ENCODE data around the gene MLXIPL. TPM values are rescaled to one million over a fixed set of nuclear protein-coding genes. Genes with fewer than 3 reads are reported as not detected.
"Not testable (repeated sequence)": the region's sequence is repeated elsewhere in the genome, so short reads cannot be mapped to it uniquely, and the experiment has no call there.

MLXIPL gene
- total and polyA plus RNA-seq, 2 donors (not counting 3 experiments of a cell fraction or from before 2014, with no cell fraction given): not detected

DNA sequence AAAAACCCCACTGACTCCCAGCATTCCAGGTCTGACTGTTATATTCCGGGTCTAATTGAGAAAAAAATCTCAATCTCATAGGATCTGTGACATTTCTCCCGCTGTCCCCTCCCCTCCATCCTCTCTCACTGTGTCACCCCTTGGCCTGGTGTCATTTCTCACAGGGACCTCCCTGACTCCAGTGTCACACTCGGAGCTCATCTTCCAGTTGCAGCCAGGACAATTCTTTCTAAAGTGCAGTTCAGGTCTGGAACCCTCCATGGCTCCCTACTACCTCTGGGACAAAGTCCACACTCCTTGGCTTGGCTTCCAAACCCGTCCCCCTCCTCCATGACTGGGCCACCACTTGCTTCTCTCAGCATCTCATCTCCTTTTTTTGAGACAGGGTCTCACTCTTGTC is 14.2 kb downstream of the MLXIPL start:
- no peak for TF ChIP-seq MAX (IDR thresholded peaks at IDR 0.05; ENCODE audit: insufficient read depth, insufficient read length)
- no peak for TF ChIP-seq FOS (IDR thresholded peaks at IDR 0.05; ENCODE audit: borderline replicate concordance, insufficient read depth, low read length)
- TF ChIP-seq JUN (IDR thresholded peaks at IDR 0.05; ENCODE audit: borderline replicate concordance, insufficient read depth, insufficient read length, low read depth): no peak
- TF ChIP-seq GATA2 (IDR thresholded peaks at IDR 0.05; ENCODE audit: insufficient read depth, insufficient read length, low read depth, low read length): no peak
- TF ChIP-seq, protein P1, sequence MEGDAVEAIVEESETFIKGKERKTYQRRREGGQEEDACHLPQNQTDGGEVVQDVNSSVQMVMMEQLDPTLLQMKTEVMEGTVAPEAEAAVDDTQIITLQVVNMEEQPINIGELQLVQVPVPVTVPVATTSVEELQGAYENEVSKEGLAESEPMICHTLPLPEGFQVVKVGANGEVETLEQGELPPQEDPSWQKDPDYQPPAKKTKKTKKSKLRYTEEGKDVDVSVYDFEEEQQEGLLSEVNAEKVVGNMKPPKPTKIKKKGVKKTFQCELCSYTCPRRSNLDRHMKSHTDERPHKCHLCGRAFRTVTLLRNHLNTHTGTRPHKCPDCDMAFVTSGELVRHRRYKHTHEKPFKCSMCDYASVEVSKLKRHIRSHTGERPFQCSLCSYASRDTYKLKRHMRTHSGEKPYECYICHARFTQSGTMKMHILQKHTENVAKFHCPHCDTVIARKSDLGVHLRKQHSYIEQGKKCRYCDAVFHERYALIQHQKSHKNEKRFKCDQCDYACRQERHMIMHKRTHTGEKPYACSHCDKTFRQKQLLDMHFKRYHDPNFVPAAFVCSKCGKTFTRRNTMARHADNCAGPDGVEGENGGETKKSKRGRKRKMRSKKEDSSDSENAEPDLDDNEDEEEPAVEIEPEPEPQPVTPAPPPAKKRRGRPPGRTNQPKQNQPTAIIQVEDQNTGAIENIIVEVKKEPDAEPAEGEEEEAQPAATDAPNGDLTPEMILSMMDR (IDR thresholded peaks at IDR 0.05; ENCODE audit: extremely low read depth in 1 of 2, insufficient read depth in 1 of 2, low read depth in 1 of 2, low read length in 2 of 2): no peak
- no peak for TF ChIP-seq POLR2A (IDR thresholded peaks at IDR 0.05; ENCODE audit: low read depth, low read length)
- no peak for TF ChIP-seq POLR2AphosphoS5 (IDR thresholded peaks at IDR 0.05; ENCODE audit: insufficient read depth, low read depth, low read length)
- no peak for TF ChIP-seq MYC (IDR thresholded peaks at IDR 0.05; ENCODE audit: low read depth, low read length)
- TF ChIP-seq EZH2 (IDR thresholded peaks at IDR 0.05; ENCODE audit: borderline replicate concordance, low read depth, low read length, severe bottlenecking): no peak
- peaks cover 0 to 4% of the 10 kb centered on the region in 2 experiments for H3K27me3 ChIP-seq (ENCODE audit: control insufficient read depth in 2 of 2, insufficient read depth in 2 of 2, low read length in 2 of 2)
- H3K9me1 ChIP-seq (replicated peaks; ENCODE audit: control insufficient read depth, extremely low read depth, insufficient read depth, low read length): no peaks in the 10 kb centered on the region
- H4K20me1 ChIP-seq (replicated peaks; ENCODE audit: control insufficient read depth, extremely low read depth, insufficient read depth, low read length): no peaks in the 10 kb centered on the region
- H2AFZ ChIP-seq (ENCODE audit: low read depth, low read length): no peak overlapping the region
- H3K4me3 ChIP-seq (replicated peaks in 1 of 3; ENCODE audit: insufficient read depth in 1 of 3, low read depth in 1 of 3, low read length in 3 of 3): no peak overlapping the region
- intact Hi-C loops (cut with micrococcal nuclease): no loop called here
- no peaks in the 10 kb centered on the region for H3K36me3 ChIP-seq (ENCODE audit: control insufficient read depth in 2 of 2, extremely low read depth in 1 of 2, insufficient read depth in 2 of 2, low read length in 2 of 2)
- FAIRE-seq (no peak), DNase-seq (ENCODE audit: low read depth, low spot score) (no peak)
- no peak overlapping the region for H3K4me2 ChIP-seq (ENCODE audit: insufficient read depth, low read length)
- H3K9ac ChIP-seq (replicated peaks; ENCODE audit: extremely low read depth, insufficient read depth, low read length): no peak overlapping the region
- H3K27ac ChIP-seq (ENCODE audit: insufficient read depth, low read depth, low read length): no peak overlapping the region
- BruUV-seq (replicated peaks): no TSS peak
- ChIA-PET POLR2A (interaction anchor here (0.8 kb wide), 1 partner anchor 12 kb away, joined by 5 read pairs; no protein-coding TSS in a partner anchor), CTCF (interaction anchor here (1.0 to 15.1 kb wide), 3 partner anchors 19 to 124 kb away, joined by 3 to 270 read pairs (median 9); partner anchors contain the start of gene STX1A)
- H3K79me2 ChIP-seq (ENCODE audit: control insufficient read depth, insufficient read depth, low read length): no peaks in the 10 kb centered on the region
- H3K4me1 ChIP-seq (ENCODE audit: control insufficient read depth, extremely low read depth, insufficient read depth, low read length): peaks cover 4% of the 10 kb centered on the region
- dilution Hi-C loops (cut with MboI; ENCODE audit: extremely low pct_ligation_motif_present, low sequenced_read_pairs): no loop called here
- H3K9me3 ChIP-seq (replicated peaks; ENCODE audit: control insufficient read depth, insufficient read depth, low read length): no peaks in the 10 kb centered on the region

DNA sequence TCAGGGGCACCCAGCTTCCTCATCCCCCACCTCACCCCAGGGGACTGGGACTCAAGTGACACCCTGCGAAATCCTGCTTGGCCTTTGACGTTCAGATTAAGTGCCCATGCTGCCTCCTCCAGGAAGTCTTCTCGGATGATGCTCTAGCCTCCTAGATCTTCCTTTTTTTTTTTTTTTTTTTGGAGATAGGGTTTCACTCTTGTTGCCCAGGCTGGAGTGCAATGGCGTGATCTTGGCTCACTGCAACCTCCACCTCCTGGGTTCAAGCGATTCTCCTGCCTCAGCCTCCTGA is 16.7 kb downstream of the MLXIPL start:
- H3K27me3 ChIP-seq (ENCODE audit: control insufficient read depth in 2 of 2, insufficient read depth in 2 of 2, low read length in 2 of 2); H3K9ac ChIP-seq (replicated peaks; ENCODE audit: extremely low read depth, insufficient read depth, low read length); FAIRE-seq; H3K9me3 ChIP-seq (replicated peaks; ENCODE audit: control insufficient read depth, insufficient read depth, low read length); H3K4me1 ChIP-seq (ENCODE audit: control insufficient read depth, extremely low read depth, insufficient read depth, low read length); DNase-seq (ENCODE audit: low read depth, low spot score); dilution Hi-C loops (cut with MboI; ENCODE audit: extremely low pct_ligation_motif_present, low sequenced_read_pairs); H3K27ac ChIP-seq (ENCODE audit: insufficient read depth, low read depth, low read length); H2AFZ ChIP-seq (ENCODE audit: low read depth, low read length); H3K79me2 ChIP-seq (ENCODE audit: control insufficient read depth, insufficient read depth, low read length); H4K20me1 ChIP-seq (replicated peaks; ENCODE audit: control insufficient read depth, extremely low read depth, insufficient read depth, low read length); BruUV-seq (replicated peaks); H3K36me3 ChIP-seq (ENCODE audit: control insufficient read depth in 2 of 2, extremely low read depth in 1 of 2, insufficient read depth in 2 of 2, low read length in 2 of 2); H3K4me3 ChIP-seq (replicated peaks in 1 of 3; ENCODE audit: insufficient read depth in 1 of 3, low read depth in 1 of 3, low read length in 3 of 3); H3K9me1 ChIP-seq (replicated peaks; ENCODE audit: control insufficient read depth, extremely low read depth, insufficient read depth, low read length); H3K4me2 ChIP-seq (ENCODE audit: insufficient read depth, low read length): not testable (repeated sequence)
- ChIA-PET CTCF (interaction anchor here (1.0 to 15.1 kb wide), 37 partner anchors 9 to 257 kb away, joined by 3 to 270 read pairs (median 11); partner anchors contain the start of genes ABHD11, BAZ1B, MLXIPL and STX1A), POLR2A (interaction anchor here (0.8 kb wide), 1 partner anchor 108 kb away, joined by 3 read pairs; no protein-coding TSS in a partner anchor)
- intact Hi-C loops (cut with micrococcal nuclease): loop anchor here (1.0 to 2.0 kb wide), 4 partner anchors 60 to 248 kb away; partner anchors contain the start of gene VPS37D

Data from endothelial cell of umbilical vein (primary cell).